ENCODE data around the gene GINS1.
A peak's percentile ranks its signal among the peaks of the same experiment; 100 is the strongest.

GINS1 gene

GRCh38 chr20:25466846-25467245 is 59.4 kb downstream of the GINS1 start:
- Histone ChIP-seq H3K9me3 (ENCODE audit: severe bottlenecking) (no peaks in the 10 kb centered on the region), H3K36me3 (peaks cover 80% of the 10 kb centered on the region), H3K27me3 (ENCODE audit: insufficient read depth, low read depth, severe bottlenecking) (no peaks in the 10 kb centered on the region), H3K4me3 (ENCODE audit: low read depth, low read length) (no peak overlapping the region), H3K27ac (no peak overlapping the region)
- TF ChIP-seq CTCF (IDR thresholded peaks at IDR 0.05; ENCODE audit: low read depth, low read length), result no peak
- no peak for DNase-seq

- Histone ChIP-seq H3K4me3 (ENCODE audit: low read depth, low read length) (no peak overlapping the region), H3K9me3 (ENCODE audit: severe bottlenecking) (no peaks in the 10 kb centered on the region), H3K36me3 (peaks cover 77% of the 10 kb centered on the region), H3K27me3 (ENCODE audit: insufficient read depth, low read depth, severe bottlenecking) (no peaks in the 10 kb centered on the region), H3K27ac (no peak overlapping the region)
- no peak for TF ChIP-seq CTCF (IDR thresholded peaks at IDR 0.05; ENCODE audit: low read depth, low read length)
- no peak for DNase-seq
Observed at GRCh38 chr20:25467441-25467840, 60.0 kb downstream of the GINS1 start.

- no peak for TF ChIP-seq CTCF (IDR thresholded peaks at IDR 0.05; ENCODE audit: low read depth, low read length)
- no peak overlapping the region for H3K27ac ChIP-seq
- no peak overlapping the region for H3K4me3 ChIP-seq (ENCODE audit: low read depth, low read length)
- H3K27me3 ChIP-seq (ENCODE audit: insufficient read depth, low read depth, severe bottlenecking), result no peaks in the 10 kb centered on the region
- DNase-seq, result no peak
- H3K9me3 ChIP-seq (ENCODE audit: severe bottlenecking), result no peaks in the 10 kb centered on the region
- peaks cover 76% of the 10 kb centered on the region for H3K36me3 ChIP-seq
Observed at GRCh38 chr20:25468126-25469075, 60.9 kb downstream of the GINS1 start.

GRCh38 chr20:25469558-25469957 is 62.1 kb downstream of the GINS1 start:
- Histone ChIP-seq H3K27me3 (ENCODE audit: insufficient read depth, low read depth, severe bottlenecking) (no peaks in the 10 kb centered on the region), H3K36me3 (peaks cover 75% of the 10 kb centered on the region), H3K27ac (no peak overlapping the region), H3K9me3 (ENCODE audit: severe bottlenecking) (no peaks in the 10 kb centered on the region), H3K4me3 (ENCODE audit: low read depth, low read length) (no peak overlapping the region)
- no peak for DNase-seq
- no peak for TF ChIP-seq CTCF (IDR thresholded peaks at IDR 0.05; ENCODE audit: low read depth, low read length)

- peak; percentile 85 for TF ChIP-seq CTCF (IDR thresholded peaks at IDR 0.05; ENCODE audit: low read depth, low read length)
- no peaks in the 10 kb centered on the region for H3K9me3 ChIP-seq (ENCODE audit: severe bottlenecking)
- no peaks in the 10 kb centered on the region for H3K27me3 ChIP-seq (ENCODE audit: insufficient read depth, low read depth, severe bottlenecking)
- H3K36me3 ChIP-seq, result peaks cover 73% of the 10 kb centered on the region
- peak; percentile 65 for DNase-seq
- H3K4me3 ChIP-seq (ENCODE audit: low read depth, low read length), result no peak overlapping the region
- no peak overlapping the region for H3K27ac ChIP-seq
Observed at GRCh38 chr20:25470045-25470444, 62.6 kb downstream of the GINS1 start.

Data from WERI-Rb-1 (cell line).